Measurements from ENCODE around the gene SYNGAP1.

Gene SYNGAP1

DNA sequence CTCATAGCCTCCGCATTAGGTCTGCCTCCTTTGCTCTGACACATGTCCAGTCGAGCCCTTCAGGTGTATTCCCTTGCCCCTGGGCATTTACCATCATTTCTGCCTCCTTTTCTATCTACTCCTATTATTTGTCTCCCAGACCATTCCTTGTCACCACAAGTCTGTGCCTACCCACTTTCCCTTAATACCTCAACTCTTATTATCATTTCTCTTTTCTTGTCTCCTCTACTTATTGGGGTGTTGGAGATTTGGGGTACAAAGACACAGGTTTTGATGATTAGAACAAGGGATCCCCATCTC, 1.4 kb downstream of the SYNGAP1 start:
- DNase-seq (ENCODE audit: low read depth): no peak

DNA sequence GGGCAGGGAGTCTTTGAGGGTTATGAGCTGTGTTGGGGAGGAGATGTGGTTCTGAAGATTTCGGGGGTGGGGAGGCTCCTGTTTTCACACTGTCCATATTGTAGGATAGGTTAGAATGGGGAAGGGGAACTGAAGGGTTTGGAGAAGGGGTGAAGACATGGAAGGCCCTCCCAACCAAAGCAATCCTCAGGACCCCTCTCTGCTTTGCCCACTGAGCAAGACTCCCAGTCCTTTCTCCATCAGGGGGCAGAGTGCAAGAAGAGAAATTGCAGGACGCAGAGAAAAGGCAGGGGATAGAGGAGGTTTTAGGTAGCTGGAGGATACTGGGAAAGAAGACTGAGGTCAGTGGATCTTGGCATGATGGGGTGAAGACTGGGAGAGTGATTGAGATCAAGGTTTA, 3.9 kb downstream of the SYNGAP1 start:
- no peak for DNase-seq (ENCODE audit: low read depth)

DNA sequence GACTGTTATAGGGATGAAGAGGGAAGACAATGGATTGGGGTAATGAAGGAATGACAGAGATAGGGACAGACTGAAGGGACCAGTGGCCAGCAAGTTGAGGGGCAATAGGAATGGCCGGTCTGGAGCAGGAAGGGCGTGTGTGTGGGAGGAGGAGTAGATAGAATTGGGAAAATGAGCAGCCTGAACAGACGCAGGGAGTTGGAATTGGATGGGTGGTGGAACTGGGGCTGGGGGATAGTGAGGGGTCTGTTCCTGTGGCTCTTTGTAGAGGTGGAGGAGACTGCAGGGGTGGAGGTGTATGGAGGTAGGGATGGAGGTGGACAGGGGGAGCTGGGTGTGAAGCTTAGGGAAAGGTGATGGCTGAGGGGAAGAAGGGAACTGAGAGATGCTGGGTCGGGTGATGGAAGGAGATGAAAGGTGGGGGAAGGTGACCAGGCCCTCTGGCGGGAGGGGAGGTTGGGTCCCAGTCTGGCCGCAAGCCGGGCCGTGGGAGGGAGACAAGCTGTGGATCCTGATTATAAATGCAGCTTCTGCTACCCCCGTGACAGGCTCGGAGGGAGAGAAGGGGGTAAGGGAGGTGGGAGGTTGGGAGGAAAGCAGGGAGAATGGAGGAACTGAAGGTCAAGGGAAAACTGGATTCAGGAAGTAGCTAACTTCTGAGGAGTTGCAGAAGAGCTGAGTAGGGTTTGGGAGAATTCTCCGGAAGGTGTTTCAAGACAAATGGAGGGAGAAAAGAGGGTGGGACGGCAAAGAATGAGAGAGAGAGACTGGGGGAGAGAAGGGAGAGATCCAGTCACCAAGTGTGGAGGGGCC, 5.2 kb downstream of the SYNGAP1 start:
- DNase-seq (ENCODE audit: low read depth): no peak

DNA sequence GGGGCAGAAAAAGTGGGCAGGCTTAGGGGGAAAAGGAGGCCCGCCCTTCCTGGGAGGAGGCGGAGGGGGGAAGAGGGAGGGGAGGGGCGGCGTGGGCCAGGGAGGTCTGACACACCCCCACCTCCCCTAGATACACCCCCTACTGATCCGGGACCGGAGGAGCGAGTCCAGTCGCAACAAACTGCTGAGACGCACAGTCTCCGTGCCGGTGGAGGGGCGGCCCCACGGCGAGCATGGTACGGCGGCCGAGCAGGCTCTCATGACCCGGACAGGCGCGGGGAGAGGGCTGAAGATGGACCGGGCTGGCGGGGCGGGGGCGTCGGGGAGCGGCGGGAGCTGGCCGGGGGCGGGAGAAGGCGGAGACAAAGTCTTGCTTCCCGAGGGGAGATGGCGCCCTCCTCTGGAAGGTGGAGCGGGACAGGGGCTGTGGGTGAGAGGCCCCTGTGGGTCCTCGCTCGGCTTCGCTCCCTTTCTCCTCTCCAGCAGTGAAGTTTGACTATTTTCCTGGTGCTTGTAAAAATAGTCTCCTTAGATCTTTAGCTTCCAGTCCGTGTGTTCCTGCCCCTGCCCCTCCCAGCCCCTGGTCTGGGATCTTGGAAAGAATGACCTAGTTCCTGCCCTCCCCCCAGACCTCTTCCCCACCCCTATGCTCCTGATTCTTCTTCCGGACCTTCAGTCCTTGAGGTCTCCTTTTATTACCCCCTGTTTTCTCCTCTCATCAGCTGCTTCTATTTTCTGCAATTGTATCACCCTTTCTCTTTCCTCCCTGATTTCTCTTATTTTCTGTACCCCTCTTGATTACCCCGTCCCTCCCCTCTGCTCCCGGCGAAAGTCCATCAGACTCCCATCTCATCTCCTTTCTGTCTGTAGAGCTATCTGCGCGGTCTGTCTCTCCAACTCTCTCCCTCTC, 6.1 kb downstream of the SYNGAP1 start:
- peak; percentile 75 for DNase-seq (ENCODE audit: low read depth)

DNA sequence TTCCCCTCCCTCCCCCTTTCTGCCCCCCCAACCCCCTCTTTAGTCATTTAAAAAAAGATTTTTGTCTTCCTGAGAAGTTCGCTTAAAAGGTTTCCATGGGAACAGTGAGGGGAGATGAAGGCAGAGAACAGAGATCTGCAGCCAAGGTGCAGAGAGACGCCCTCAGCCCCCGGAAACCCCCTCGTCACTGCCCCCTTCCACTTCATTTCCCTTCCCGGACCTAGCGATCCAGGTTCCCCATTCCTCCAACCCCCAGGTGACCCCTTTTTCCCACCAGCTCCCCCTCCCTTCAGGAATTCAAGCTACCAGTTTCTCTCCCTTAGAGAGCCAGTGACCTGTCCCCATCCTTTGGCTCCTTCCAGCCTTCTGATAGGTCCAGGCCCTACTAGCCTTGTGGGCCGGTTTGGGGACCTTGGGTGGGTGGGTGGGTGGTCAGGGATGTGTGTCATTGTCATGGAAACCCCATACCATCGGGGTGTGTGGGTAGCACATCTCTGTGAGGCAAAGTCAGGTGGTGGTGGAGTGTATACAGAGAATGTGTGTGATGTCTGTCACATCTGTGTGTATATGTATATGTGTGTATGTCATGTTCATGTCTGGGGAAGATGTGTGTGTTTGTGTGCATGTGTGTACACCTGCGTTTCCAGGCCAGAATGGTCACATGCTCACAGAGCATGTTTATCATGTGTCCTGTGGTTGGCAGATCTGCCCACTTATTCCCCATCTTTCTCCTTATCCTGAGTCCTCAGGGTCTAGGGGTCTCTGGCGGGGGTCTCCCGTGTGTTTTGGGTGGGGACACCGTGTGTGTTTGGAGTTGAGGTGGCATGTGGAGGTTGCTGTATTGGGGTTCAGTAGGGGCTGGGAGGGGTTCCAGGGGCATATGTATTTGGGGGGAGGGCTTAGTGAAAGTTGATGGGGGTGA, 7.0 kb downstream of the SYNGAP1 start:
- DNase-seq (ENCODE audit: low read depth): no peak

DNA sequence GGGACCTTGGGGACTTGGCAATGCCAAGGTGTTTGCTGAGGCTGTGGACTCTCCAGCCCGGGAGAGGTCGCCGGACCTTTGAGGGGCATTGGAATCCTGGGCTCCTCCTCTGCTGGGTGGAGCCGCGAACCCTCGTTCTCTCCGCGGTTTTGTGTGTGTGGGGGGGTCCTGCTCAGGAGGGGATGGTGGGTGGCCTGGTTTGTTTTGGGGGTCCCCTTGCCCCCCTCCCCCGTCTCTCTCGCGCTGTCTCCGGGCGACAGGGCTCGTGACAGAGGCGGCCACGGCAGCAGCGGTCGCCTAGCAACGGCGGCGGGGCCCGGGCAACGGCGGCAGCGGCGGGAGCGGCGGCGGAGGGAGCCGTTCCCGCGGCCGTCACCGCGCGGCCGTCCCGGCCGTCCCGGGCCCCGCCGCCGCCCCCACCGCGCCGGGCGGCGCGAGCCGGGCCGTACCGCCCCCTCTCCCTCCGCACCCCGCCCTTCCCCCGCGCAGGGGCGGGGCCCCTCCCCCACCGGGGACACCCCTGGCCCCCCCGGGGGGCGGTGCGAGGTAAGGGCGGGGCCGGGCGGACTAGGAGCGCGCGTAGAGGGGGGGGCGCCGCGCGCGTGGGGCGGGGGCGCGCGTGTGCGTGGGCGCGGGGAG, 7.8 kb downstream of the SYNGAP1 start:
- peak; percentile 53 for DNase-seq (ENCODE audit: low read depth)

DNA sequence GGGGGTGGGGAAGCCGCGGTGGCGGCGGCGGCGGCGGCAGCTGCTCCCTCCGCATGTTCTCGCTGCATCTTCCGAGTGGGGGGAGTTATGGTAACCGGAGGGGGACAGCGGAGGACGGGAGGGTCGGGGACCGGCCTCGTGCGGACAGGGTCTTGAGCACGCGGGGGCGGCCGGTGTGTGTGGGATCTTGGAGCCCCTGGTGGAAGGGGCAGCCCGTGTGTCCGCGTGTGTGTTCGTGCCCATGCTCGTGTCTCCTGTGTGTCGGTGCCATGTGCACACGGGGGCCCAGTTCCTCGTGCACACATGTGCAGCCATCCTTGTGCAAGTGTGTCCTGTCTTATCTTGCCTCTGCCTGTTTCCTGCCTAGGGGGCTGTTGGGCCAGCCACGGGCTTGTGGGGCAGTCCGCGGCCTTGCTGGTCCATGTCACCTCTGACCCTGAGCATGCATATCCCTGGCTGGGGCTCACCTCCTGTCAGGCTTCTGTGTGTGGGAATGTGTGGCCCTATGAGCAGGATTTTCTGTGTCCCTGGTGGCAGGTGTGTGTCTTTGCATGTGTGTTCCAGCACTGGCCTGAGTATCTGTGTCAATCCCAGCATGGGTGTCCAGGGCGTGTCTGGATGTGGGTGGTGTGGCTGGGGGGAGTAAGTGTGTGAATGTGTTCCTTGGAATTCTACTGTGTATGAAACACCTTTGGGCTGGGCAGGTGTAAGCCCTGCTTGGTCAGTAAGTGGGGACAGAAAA, 8.5 kb downstream of the SYNGAP1 start:
- no peak for DNase-seq (ENCODE audit: low read depth)

DNA sequence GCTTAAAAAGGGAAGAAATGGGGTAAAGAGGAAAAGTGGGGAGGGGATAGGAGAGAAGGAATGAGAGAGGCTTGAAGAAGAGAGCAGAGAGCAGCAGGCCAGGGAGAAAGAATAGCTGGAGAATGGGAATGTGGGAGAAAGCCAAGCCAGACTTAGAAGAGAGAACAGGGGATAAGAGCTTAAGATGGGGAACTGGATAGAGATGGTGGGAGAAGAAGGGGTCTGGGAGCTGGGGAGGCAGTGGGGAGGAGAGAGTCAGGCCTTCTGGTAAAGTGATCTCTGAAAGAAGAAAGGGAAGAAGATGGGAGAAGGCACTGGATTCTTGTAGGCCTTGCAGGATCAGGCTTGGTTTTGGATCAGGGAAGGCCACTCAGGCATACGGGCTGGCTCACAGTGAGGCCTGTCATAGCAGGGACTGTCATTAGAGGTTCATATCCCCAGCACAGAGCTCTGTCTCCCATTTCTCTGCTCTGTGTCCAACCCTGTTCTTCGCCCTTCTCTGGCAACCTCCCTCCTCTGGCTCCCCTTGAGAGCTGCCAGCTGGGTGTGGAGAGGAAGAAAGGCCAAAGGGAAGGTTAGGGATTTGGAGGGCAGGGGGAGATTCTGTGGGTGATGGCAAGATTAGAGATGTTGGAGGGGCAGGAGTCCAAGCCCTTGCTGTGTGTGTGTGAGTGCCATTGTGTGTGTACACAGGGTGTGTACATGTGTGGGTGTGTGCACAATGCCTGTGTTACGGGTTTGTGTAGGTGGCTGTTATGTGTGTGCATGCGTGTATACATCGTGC, 9.3 kb downstream of the SYNGAP1 start:
- no peak for DNase-seq (ENCODE audit: low read depth)

DNA sequence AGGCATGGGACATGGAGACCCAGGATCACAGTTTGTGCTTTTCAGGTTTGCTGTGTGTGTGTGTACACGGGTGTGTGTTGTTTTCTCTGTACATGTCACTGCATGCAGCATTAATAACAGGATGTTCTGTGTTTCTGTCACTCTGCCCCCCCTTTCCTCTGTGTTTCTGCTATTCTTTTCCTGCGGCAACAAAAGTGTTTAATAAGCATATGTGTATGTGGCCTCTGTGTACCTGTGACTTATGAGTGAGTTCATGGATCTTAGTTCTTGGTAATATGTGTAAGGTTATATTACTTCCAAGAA, 9.8 kb downstream of the SYNGAP1 start:
- no peak for DNase-seq (ENCODE audit: low read depth)

DNA sequence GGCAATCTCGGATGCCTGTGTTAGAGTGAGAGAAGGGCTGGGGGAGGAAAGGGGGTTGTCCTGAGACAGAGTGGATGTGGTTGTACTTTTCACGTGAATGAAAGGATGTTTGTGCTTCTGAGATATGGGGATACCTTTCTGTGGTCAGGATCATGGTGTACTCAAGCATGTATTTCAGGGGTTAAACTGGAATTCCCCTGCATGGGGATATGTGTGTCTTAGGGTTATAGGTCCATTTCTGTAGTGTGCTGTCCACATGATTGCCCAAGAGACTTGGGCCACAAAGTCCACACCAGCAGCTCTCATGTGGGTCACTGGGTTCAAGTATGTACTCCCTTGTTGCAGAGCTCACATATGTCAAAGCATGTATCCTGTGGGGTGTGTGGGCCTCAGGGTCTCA, 10.5 kb downstream of the SYNGAP1 start:
- no peak for DNase-seq (ENCODE audit: low read depth)

DNA sequence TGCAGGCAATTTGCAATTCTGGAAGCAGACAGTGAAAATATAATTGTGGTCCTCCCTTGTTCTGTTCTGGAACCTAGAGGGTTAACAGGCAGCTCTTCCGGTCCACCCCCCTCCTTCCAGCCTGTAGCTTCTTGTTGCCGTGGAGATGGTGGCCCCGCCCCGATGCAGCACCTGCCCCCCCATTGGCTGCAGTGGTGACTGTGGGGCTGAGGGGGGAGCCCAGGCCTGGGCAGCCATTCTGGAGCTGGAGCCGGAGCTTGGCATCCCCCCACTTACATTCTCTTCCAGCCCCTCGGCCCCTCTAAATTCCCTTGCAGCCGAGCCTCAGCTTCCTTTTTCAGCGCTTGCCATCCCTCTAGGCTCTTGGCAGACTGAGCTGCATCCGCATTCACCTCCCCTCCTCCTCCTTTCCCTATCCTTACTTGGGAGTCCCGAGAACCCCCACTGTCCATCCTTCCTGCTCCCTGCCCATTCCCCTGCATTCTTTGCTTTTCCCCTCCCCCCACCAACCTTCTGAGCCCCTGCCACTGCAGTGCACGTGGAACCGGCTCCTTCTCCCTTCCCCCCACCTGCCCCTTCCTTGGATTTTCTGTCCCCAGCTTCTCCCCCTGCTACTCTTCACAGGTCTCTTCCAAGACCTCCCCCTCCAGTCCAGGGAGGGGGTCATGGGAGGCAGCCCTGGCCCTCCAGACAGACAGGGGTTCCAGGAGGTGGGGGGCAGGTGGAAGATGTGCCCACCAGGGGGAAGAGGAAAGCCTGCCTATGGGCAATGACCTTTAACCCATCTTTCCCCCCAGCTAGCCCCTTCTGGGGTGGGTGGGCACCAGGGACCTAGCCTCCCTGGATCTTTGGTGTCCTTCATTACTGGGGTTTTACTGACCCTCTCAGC, 11.4 kb downstream of the SYNGAP1 start:
- DNase-seq (ENCODE audit: low read depth): peak; percentile 79

DNA sequence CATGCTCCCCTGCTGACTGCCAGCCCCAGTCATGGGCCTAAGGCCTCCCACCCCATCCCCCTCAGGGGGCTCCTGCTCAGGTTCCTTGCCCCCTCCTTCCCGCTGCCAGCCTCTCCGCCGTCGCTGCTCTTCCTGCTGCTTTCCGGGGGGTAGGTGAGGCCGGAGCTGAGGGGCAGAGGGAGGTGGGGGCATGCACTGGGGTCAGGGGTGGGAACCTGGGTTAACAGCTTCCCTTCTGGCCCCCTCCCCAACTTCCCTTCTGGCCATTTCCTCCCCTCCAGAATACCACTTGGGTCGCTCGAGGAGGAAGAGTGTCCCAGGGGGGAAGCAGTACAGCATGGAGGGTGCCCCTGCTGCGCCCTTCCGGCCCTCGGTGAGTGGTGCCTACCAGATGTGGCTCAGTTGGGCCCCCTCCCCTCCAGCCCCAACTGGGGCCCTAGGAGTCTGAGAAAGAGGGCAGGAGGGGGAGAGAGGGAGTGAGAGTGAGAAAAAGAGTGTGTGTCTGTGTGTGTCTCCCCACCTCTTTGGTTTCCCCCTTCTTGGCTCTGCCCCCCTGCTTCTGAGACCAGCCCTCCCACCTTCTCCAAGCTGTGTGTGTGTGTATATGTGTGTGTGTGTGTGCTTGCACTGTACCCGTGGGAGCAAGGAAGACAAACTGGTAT, 12.1 kb downstream of the SYNGAP1 start:
- no peak for DNase-seq (ENCODE audit: low read depth)

DNA sequence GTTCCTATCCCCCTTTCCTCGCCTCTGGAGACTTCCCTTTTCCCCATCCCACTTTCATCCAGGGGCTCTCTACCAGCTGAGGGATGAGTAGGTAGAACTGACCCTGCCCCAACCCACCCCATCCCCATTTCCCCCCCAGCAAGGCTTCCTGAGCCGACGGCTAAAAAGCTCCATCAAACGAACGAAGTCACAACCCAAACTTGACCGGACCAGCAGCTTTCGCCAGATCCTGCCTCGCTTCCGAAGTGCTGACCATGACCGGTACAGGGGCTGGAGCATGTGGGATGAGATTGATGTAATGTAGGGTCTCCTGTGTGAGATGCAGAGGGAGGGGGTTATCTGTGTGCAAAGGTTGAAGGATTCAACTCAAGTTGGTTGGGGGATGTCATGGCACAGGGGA, 12.7 kb downstream of the SYNGAP1 start:
- no peak for DNase-seq (ENCODE audit: low read depth)

DNA sequence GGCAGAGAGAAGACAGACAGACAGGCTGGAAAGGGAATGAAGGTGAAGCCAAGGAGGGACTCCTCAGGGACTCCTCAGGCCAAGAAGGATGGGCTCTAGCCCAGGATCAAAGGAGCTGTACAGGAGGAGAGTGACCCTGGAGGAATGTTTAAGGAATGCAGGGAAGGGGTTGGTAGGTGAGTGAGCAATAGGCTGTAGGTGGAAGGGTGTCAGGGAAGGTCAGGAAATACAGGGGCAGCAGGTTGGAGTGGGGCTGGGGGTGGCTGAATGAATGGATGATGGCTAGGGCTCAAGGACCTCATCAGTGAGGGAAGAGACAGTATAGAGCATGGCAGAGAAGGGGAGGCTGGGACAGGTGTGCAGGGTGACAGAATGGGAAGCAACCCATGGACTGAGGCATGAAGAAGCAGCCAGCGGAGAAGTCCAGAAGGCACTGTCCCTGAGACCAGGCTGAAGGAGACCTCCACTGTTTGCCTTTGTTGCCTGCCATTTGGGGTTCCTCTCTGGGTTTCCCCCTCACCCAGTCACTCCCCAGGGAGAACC, 13.2 kb downstream of the SYNGAP1 start:
- DNase-seq (ENCODE audit: low read depth): no peak

DNA sequence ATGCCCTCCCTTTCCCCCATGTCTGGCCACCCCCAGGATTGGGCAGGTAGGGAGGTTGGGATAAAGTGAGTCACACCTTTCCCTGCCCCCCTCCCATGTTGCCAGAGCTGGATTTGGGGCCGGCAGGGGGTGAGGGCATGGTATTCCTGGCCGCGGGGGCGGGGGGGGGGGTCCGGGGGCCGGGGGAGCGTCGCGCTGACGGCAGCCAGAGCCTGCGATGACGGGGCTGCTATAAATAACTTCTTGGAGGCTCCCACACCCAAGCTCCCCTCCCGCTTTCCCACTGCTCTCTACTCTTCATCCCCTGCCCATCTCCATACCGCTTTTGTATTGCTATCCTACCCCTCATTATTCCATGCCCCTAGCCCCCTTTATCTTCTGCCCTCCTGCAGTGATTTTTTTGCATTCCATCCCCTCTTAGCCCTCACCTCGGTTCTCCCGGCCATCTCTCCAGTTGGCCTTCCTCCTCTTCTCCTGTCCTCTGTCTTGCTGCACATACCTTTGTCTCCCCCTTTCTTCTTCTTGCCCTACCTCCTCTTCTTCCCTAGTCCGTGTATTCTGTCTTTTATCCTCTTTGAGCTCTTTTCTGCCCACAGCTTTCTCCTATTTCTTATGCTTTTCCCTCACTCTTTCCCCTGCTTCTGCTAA, 13.8 kb downstream of the SYNGAP1 start:
- no peak for DNase-seq (ENCODE audit: low read depth)

DNA sequence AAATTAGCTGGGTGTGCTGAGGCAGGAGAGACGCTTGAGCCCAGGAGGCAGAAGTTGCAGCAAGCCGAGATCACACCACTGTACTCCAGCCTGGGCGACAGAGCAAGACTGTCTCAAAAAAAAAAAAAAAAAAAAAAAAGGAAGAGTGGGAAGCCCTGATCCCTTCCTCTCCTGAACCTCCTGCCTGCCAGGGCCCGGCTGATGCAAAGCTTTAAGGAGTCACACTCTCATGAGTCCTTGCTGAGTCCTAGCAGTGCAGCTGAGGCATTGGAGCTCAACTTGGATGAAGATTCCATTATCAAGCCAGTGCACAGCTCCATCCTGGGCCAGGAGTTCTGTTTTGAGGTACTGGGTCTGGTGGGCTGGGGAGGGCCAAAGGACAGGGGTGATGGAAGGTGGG, 15.1 kb downstream of the SYNGAP1 start:
- DNase-seq (ENCODE audit: low read depth): no peak

DNA sequence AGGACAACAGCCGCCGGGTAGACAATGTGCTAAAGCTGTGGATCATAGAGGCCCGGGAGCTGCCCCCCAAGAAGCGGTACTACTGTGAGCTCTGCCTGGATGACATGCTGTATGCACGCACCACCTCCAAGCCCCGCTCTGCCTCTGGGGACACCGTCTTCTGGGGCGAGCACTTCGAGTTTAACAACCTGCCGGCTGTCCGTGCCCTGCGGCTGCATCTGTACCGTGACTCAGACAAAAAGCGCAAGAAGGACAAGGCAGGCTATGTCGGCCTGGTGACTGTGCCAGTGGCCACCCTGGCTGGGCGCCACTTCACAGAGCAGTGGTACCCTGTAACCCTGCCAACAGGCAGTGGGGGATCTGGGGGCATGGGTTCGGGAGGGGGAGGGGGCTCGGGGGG, 17.8 kb downstream of the SYNGAP1 start:
- DNase-seq (ENCODE audit: low read depth): no peak

DNA sequence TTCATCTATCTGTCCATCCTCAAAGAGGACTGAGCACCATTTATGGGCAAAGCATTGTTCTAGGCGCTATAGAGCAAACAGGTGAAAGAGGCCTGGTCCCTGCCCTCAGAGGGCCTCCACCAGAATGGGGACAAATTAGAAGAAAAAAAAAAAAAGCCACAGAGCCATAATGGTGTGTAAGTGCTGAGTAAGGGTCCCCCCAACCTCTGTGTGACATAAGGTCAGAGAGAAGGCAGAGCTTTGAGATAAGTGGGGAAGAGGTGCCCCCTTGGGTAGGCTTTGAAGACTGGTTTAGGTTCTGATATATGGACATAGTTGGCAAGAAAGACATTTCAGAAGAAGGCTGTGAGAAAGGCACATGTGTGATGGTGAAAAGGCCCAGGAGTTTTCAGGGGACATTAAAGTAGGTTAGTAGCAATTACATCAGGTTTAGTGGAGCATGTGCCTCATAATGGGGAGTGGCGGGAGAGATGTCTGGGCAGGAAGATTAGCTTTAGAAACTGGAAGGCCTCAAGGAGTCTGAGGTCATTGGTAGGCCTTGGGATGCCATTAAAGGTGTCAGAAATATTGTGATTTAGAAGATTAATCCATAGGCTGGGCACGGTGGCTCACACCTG, 19.2 kb downstream of the SYNGAP1 start:
- DNase-seq (ENCODE audit: low read depth): no peak
